Measurements from ENCODE around the gene PRR5L.

Gene PRR5L

DNA sequence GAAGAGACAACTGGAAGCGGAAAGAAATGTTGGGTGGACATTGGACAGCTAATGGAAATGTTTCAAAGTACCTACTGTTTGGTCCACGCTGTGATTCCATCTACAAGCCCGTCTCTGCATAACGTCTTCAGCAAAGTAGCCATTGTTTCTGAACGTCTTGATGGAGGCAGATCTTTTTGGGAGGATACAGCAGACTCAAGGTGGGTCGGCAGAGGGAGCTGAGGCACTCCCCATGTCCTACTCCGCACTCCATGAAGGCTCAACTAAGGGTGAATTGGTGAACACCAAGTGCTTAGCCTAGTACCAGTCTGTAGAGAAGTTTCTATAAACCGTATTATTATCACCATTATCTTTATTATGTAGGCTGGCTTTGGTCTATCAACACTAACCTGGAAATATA is 45.8 kb downstream of the PRR5L start:
- no peak overlapping the region for H3K4me3 ChIP-seq (ENCODE audit: insufficient read length, low read depth)
- no peaks in the 10 kb centered on the region for H3K27me3 ChIP-seq (ENCODE audit: insufficient read depth, insufficient read length)
- no peak overlapping the region for H3K9ac ChIP-seq (ENCODE audit: insufficient read length, low read depth)
- H3K9me3 ChIP-seq (ENCODE audit: insufficient read depth, low read length): no peaks in the 10 kb centered on the region
- DNase-seq (ENCODE audit: low read depth, low spot score): no peak
- no peaks in the 10 kb centered on the region for H3K4me1 ChIP-seq (ENCODE audit: insufficient read depth, insufficient read length)
- TF ChIP-seq YY1 (IDR thresholded peaks at IDR 0.05; ENCODE audit: insufficient read depth, insufficient read length): no peak
- no peak for TF ChIP-seq SUZ12 (IDR thresholded peaks at IDR 0.05; ENCODE audit: extremely low read depth, insufficient read depth, insufficient read length)
- TF ChIP-seq ZNF274 (IDR thresholded peaks at IDR 0.05; ENCODE audit: low read depth, low read length): no peak
- H3K36me3 ChIP-seq (ENCODE audit: insufficient read depth, insufficient read length, low read length): no peaks in the 10 kb centered on the region

DNA sequence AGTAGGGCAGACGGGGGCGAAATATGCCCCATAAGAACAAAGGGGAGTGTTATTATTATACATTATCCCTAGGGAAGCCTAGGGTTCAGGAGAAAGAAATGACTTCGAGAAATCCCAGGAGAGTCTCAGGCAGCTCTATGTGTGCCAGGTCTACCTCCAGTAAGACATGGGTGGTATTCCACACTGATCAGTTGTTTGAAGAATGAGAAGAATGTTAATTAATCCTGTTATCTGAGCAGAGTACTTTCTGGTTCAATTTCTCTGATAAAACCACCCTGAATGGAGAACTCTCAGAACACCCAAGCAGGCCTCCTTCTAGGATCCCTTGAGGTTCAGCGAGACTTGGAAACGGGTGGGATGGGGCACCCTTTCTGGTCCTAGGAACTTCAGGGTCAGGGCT is 46.2 kb downstream of the PRR5L start:
- H3K4me1 ChIP-seq (ENCODE audit: insufficient read depth, insufficient read length): no peaks in the 10 kb centered on the region
- H3K9ac ChIP-seq (ENCODE audit: insufficient read length, low read depth): no peak overlapping the region
- H3K36me3 ChIP-seq (ENCODE audit: insufficient read depth, insufficient read length, low read length): no peaks in the 10 kb centered on the region
- H3K27me3 ChIP-seq (ENCODE audit: insufficient read depth, insufficient read length): no peaks in the 10 kb centered on the region
- H3K4me3 ChIP-seq (ENCODE audit: insufficient read length, low read depth): no peak overlapping the region
- H3K9me3 ChIP-seq (ENCODE audit: insufficient read depth, low read length): no peaks in the 10 kb centered on the region
- no peak for DNase-seq (ENCODE audit: low read depth, low spot score)
- TF ChIP-seq SUZ12 (IDR thresholded peaks at IDR 0.05; ENCODE audit: extremely low read depth, insufficient read depth, insufficient read length): no peak
- TF ChIP-seq ZNF274 (IDR thresholded peaks at IDR 0.05; ENCODE audit: low read depth, low read length): no peak
- TF ChIP-seq YY1 (IDR thresholded peaks at IDR 0.05; ENCODE audit: insufficient read depth, insufficient read length): no peak

- H3K36me3 ChIP-seq (ENCODE audit: insufficient read depth, insufficient read length, low read length): no peaks in the 10 kb centered on the region
- H3K9ac ChIP-seq (ENCODE audit: insufficient read length, low read depth): no peak overlapping the region
- DNase-seq (ENCODE audit: low read depth, low spot score): no peak
- H3K27me3 ChIP-seq (ENCODE audit: insufficient read depth, insufficient read length): no peaks in the 10 kb centered on the region
- H3K4me1 ChIP-seq (ENCODE audit: insufficient read depth, insufficient read length): no peaks in the 10 kb centered on the region
- H3K9me3 ChIP-seq (ENCODE audit: insufficient read depth, low read length): no peaks in the 10 kb centered on the region
- H3K4me3 ChIP-seq (ENCODE audit: insufficient read length, low read depth): no peak overlapping the region
- no peak for TF ChIP-seq ZNF274 (IDR thresholded peaks at IDR 0.05; ENCODE audit: low read depth, low read length)
- no peak for TF ChIP-seq YY1 (IDR thresholded peaks at IDR 0.05; ENCODE audit: insufficient read depth, insufficient read length)
- no peak for TF ChIP-seq SUZ12 (IDR thresholded peaks at IDR 0.05; ENCODE audit: extremely low read depth, insufficient read depth, insufficient read length)
Observed at GRCh38 chr11:36343436-36343835, 47.3 kb downstream of the PRR5L start.

- DNase-seq (ENCODE audit: low read depth, low spot score): no peak
- no peaks in the 10 kb centered on the region for H3K27me3 ChIP-seq (ENCODE audit: insufficient read depth, insufficient read length)
- no peak for TF ChIP-seq SUZ12 (IDR thresholded peaks at IDR 0.05; ENCODE audit: extremely low read depth, insufficient read depth, insufficient read length)
Observed at GRCh38 chr11:36345084-36345511, 49.0 kb downstream of the PRR5L start.

DNA sequence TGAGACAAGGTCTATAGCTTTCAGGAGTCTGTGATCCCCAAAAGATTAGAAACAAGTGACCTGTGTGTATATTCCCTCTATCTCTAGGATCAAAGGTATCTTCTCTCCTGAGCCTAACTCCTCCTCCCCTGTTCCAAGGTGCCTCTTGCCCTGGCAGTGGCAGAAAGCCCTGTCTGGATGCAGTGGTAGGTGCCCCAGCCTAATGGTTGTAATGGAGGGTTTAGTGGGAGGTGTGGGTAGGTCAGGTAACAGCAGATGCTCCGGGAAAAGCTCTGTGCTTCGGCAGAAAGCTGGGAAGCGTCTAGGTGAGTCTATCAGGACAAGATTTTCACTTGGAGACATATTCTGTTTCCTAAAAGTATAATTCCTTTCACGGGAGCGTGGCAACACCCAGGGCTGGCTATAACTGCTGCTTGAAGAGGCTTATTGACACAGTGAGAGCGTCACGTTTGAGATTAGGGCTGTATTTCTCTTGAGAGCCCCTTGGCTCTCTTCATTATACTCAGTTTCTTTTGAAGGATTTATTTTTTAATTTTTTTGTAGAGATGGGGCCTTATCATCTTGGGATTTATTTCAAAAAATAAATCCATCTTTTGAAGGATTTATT is 49.5 kb downstream of the PRR5L start:
- Histone ChIP-seq H3K27me3 (ENCODE audit: insufficient read depth, insufficient read length) (no peaks in the 10 kb centered on the region), H3K9ac (ENCODE audit: insufficient read length, low read depth) (no peak overlapping the region), H3K4me3 (ENCODE audit: insufficient read length, low read depth) (no peak overlapping the region), H3K4me1 (ENCODE audit: insufficient read depth, insufficient read length) (no peaks in the 10 kb centered on the region), H3K36me3 (ENCODE audit: insufficient read depth, insufficient read length, low read length) (no peaks in the 10 kb centered on the region), H3K9me3 (ENCODE audit: insufficient read depth, low read length) (no peaks in the 10 kb centered on the region)
- TF ChIP-seq YY1 (IDR thresholded peaks at IDR 0.05; ENCODE audit: insufficient read depth, insufficient read length): no peak
- TF ChIP-seq SUZ12 (IDR thresholded peaks at IDR 0.05; ENCODE audit: extremely low read depth, insufficient read depth, insufficient read length): no peak
- no peak for TF ChIP-seq ZNF274 (IDR thresholded peaks at IDR 0.05; ENCODE audit: low read depth, low read length)
- DNase-seq (ENCODE audit: low read depth, low spot score): no peak

More at GRCh38 chr11:36345084-36345511, 49.0 kb downstream of the PRR5L start:
- no peak overlapping the region for H3K9ac ChIP-seq (ENCODE audit: insufficient read length, low read depth)
- H3K36me3 ChIP-seq (ENCODE audit: insufficient read depth, insufficient read length, low read length): no peaks in the 10 kb centered on the region
- no peak overlapping the region for H3K4me3 ChIP-seq (ENCODE audit: insufficient read length, low read depth)
- no peaks in the 10 kb centered on the region for H3K4me1 ChIP-seq (ENCODE audit: insufficient read depth, insufficient read length)
- H3K9me3 ChIP-seq (ENCODE audit: insufficient read depth, low read length): no peaks in the 10 kb centered on the region

DNA sequence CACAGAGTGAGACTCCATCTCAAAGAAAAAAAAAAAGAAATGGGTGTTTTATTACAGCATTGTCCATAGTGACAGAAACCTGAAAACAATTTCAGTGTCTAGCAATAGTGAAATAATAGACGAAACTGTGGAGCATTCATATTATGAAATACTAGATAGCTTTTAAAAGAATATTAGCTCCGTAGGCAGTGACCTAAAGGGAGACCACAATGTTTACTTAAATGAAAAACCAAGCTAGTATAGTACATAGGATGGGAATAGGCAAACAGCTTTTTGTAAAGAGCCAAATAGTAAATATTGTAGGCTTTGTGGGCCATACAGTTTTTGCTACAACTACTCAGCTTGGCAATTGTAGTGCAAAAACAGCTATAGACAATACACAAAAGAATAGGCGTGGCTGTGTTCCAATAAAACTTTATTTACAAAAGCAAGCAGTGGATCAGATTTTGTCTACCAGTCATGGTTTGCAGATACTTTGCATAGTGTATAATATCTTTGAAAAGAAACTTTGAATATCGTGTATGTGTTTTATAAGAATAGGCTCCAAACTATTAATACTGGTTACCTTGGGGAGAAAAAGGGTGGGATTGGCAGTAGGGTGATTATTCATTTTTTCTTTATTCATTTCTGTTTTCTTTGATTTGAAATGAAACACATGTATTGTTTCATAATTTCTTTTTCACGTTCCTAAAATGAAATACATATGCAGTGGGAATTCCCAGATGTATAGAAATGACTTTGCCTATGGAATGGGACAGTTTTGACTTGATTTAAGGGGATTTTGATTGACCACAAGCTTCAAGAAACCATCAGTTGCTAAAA is 50.7 kb downstream of the PRR5L start:
- no peaks in the 10 kb centered on the region for H3K27me3 ChIP-seq (ENCODE audit: insufficient read depth, insufficient read length)
- no peaks in the 10 kb centered on the region for H3K36me3 ChIP-seq (ENCODE audit: insufficient read depth, insufficient read length, low read length)
- H3K4me1 ChIP-seq (ENCODE audit: insufficient read depth, insufficient read length): no peaks in the 10 kb centered on the region
- H3K9me3 ChIP-seq (ENCODE audit: insufficient read depth, low read length): no peaks in the 10 kb centered on the region
- TF ChIP-seq SUZ12 (IDR thresholded peaks at IDR 0.05; ENCODE audit: extremely low read depth, insufficient read depth, insufficient read length) (no peak), YY1 (IDR thresholded peaks at IDR 0.05; ENCODE audit: insufficient read depth, insufficient read length) (no peak), ZNF274 (IDR thresholded peaks at IDR 0.05; ENCODE audit: low read depth, low read length) (no peak)
- no peak overlapping the region for H3K4me3 ChIP-seq (ENCODE audit: insufficient read length, low read depth)
- DNase-seq (ENCODE audit: low read depth, low spot score): no peak
- H3K9ac ChIP-seq (ENCODE audit: insufficient read length, low read depth): no peak overlapping the region

GRCh38 chr11:36347384-36347906 is 51.4 kb downstream of the PRR5L start:
- H3K9me3 ChIP-seq (ENCODE audit: insufficient read depth, low read length): no peaks in the 10 kb centered on the region
- no peak overlapping the region for H3K4me3 ChIP-seq (ENCODE audit: insufficient read length, low read depth)
- TF ChIP-seq SUZ12 (IDR thresholded peaks at IDR 0.05; ENCODE audit: extremely low read depth, insufficient read depth, insufficient read length): no peak
- TF ChIP-seq ZNF274 (IDR thresholded peaks at IDR 0.05; ENCODE audit: low read depth, low read length): no peak
- no peak for TF ChIP-seq YY1 (IDR thresholded peaks at IDR 0.05; ENCODE audit: insufficient read depth, insufficient read length)
- no peak overlapping the region for H3K9ac ChIP-seq (ENCODE audit: insufficient read length, low read depth)
- no peak for DNase-seq (ENCODE audit: low read depth, low spot score)
- H3K27me3 ChIP-seq (ENCODE audit: insufficient read depth, insufficient read length): no peaks in the 10 kb centered on the region
- H3K36me3 ChIP-seq (ENCODE audit: insufficient read depth, insufficient read length, low read length): no peaks in the 10 kb centered on the region
- no peaks in the 10 kb centered on the region for H3K4me1 ChIP-seq (ENCODE audit: insufficient read depth, insufficient read length)

All from NT2/D1 (cell line).